Panc1 (cell line): ENCODE measurements around the gene DST. TPM values are rescaled to one million over a fixed set of nuclear protein-coding genes. Genes with fewer than 3 reads are reported as not detected.

Experiments
- ATAC-seq: fragments of 200-7000 bp; cut with Tn5 transposase; 2 replicates; pipeline ENCODE4 v1.9.1; 2020; ENCODE audit warnings: mild to moderate bottlenecking, moderate library complexity
- BruUV-seq: library from RNA; stranded (reverse); fragments of 400-500 nt; replicated peaks from 2 replicates; lab custom pipeline; 2021; lab: Mats Ljungman, UMichigan
- CTCF ChIA-PET: fragments of 300-600 bp; sonication (Branson Sonifier 250); formaldehyde crosslinking; loops from one replicate; lab custom pipeline; 2022; ENCODE audit warnings: antibody characterized with exemption; lab: Charles Lee
- POLR2A ChIA-PET: fragments of 300-600 bp; sonication (Branson Sonifier 250); formaldehyde crosslinking; loops from one replicate; lab custom pipeline; 2022; ENCODE audit warnings: antibody characterized with exemption; lab: Charles Lee
- DNase-seq: peaks from one replicate; pipeline ENCODE4 v3.0.0-alpha.2; 2010; ENCODE audit warnings: low read depth, low spot score
- H3K27ac ChIP-seq: 2 replicates; pipeline ENCODE4 v1.5.1; 2011; ENCODE audit warnings: mild to moderate bottlenecking, low read length, inconsistent platforms
- H3K27me3 ChIP-seq: fragments of 200-500 bp; sonication (Bioruptor generic); 2 replicates; pipeline ENCODE4 v1.6.0; 2014; ENCODE audit warnings: low read length, inconsistent platforms; ENCODE audit not compliant: control insufficient read depth, insufficient read depth
- H3K36me3 ChIP-seq: fragments of 200-500 bp; sonication (Bioruptor generic); 2 replicates; pipeline ENCODE4 v1.5.1; 2014; ENCODE audit warnings: inconsistent platforms, mild to moderate bottlenecking, low read length, moderate library complexity; ENCODE audit not compliant: control insufficient read depth, insufficient read depth
- H3K4me1 ChIP-seq: 2 replicates; pipeline ENCODE4 v1.5.1; 2011; ENCODE audit warnings: inconsistent platforms, mild to moderate bottlenecking, low read length, moderate library complexity; ENCODE audit not compliant: control insufficient read depth, insufficient read depth
- H3K4me3 ChIP-seq, 2 experiments: 2 replicates each; pipeline ENCODE4 v1.5.1; 2011 to 2012; ENCODE audit warnings: low read depth in 2 of 2, low read length in 2 of 2, mild to moderate bottlenecking in 2 of 2, inconsistent platforms in 1 of 2, moderate library complexity in 1 of 2
- H3K9me3 ChIP-seq: fragments of 200-500 bp; sonication (Bioruptor generic); 2 replicates; pipeline ENCODE4 v1.5.1; 2014; ENCODE audit warnings: low read depth, mild to moderate bottlenecking, inconsistent platforms, low read length, moderate library complexity; ENCODE audit not compliant: control insufficient read depth, insufficient read depth
- POLR2AphosphoS5 ChIP-seq: IDR thresholded peaks from 2 replicates; pipeline ENCODE4 v1.6.1; 2012; ENCODE audit warnings: mild to moderate bottlenecking, low read depth, low read length, moderate library complexity
- SIN3A ChIP-seq: IDR thresholded peaks from 2 replicates; pipeline ENCODE4 v1.6.1; 2012; ENCODE audit warnings: low read depth, mild to moderate bottlenecking, low read length, moderate library complexity, borderline replicate concordance; ENCODE audit not compliant: insufficient read depth
- TCF7L2 ChIP-seq: IDR thresholded peaks from 2 replicates; pipeline ENCODE4 v1.6.1; 2011; ENCODE audit warnings: mild to moderate bottlenecking, low read depth, low read length, inconsistent platforms
- in situ Hi-C: cut with HindIII; loops from 2 replicates; pipeline ENCODE4 v1.10.0; 2016; ENCODE audit warnings: low sequenced_read_pairs, low pct_unique_long_range_greater_than_20kb
- intact Hi-C: fragments of 100-400 bp; cut with micrococcal nuclease; formaldehyde crosslinking; loops from one replicate; pipeline ENCODE4 v1.10.0; 2022; ENCODE audit not compliant: unreplicated experiment
- total RNA-seq: library from RNA; stranded (reverse); gene quantifications from one replicate; pipeline ENCODE4 v1.2.1, GENCODE V29; 2021; ENCODE audit not compliant: unreplicated experiment
- TF ChIP-seq, protein P1 (sequence below): fragments of 450-650 bp; IDR thresholded peaks from 2 replicates; pipeline ENCODE4 v1.5.1; 2017; ENCODE audit warnings: mild to moderate bottlenecking
- TF ChIP-seq, protein P2 (sequence below), 2 experiments: IDR thresholded peaks; 2 replicates each; pipeline ENCODE4 v1.6.1; 2011 to 2012; ENCODE audit warnings: low read depth in 2 of 2, control low read depth in 1 of 2, low read length in 1 of 2, mild to moderate bottlenecking in 1 of 2, moderate library complexity in 1 of 2; ENCODE audit not compliant: insufficient read depth in 1 of 2

The DST gene
- total RNA-seq, 1 experiment from 2014 or later: 230 TPM

DNA sequence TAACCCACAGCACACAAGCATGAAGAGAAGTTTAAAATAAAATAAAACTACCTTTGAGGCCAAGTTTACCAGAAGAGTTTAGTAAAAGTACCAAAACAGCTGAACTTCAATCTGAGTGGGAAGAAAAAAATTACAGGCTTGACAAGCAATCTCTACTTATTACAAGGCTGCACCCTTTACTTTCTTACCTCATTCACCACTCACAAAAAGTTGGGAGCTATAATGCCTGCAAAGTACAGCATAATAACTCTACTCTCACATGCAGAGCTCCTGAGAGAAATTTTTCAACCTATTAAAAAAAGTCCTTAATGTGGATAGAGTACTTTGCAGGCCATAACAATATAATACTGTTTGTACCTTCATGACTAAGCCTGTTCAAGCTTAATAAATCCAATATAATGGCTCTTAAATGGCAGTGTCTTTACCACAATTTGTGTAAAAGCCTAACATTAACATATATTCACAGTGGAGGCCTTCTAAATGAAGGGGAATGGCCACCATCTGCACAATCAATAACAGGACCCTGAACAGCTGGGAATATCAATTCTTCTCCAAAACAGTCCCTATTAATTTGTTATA lies 103.1 kb downstream of the DST start:
- peaks cover 37% of the 10 kb centered on the region for H3K4me1 ChIP-seq
- peak overlapping the region; percentile 37; the same call in 1 of the 2 replicates for H3K27ac ChIP-seq
- ChIA-PET POLR2A (interaction anchor here (0.6 kb wide), 1 partner anchor 131 kb away, joined by 3 read pairs; no protein-coding TSS in a partner anchor), CTCF (interaction anchor here (0.5 kb wide), 1 partner anchor 363 kb away, joined by 3 read pairs; no protein-coding TSS in a partner anchor)
- H3K4me3 ChIP-seq: no peak overlapping the region
- H3K9me3 ChIP-seq: no peaks in the 10 kb centered on the region
- no peaks in the 10 kb centered on the region for H3K27me3 ChIP-seq
- TF ChIP-seq POLR2AphosphoS5: no peak
- no peak for TF ChIP-seq TCF7L2
- TF ChIP-seq, protein P1, sequence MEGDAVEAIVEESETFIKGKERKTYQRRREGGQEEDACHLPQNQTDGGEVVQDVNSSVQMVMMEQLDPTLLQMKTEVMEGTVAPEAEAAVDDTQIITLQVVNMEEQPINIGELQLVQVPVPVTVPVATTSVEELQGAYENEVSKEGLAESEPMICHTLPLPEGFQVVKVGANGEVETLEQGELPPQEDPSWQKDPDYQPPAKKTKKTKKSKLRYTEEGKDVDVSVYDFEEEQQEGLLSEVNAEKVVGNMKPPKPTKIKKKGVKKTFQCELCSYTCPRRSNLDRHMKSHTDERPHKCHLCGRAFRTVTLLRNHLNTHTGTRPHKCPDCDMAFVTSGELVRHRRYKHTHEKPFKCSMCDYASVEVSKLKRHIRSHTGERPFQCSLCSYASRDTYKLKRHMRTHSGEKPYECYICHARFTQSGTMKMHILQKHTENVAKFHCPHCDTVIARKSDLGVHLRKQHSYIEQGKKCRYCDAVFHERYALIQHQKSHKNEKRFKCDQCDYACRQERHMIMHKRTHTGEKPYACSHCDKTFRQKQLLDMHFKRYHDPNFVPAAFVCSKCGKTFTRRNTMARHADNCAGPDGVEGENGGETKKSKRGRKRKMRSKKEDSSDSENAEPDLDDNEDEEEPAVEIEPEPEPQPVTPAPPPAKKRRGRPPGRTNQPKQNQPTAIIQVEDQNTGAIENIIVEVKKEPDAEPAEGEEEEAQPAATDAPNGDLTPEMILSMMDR: no peak
- TF ChIP-seq SIN3A: no peak
- TF ChIP-seq, protein P2, sequence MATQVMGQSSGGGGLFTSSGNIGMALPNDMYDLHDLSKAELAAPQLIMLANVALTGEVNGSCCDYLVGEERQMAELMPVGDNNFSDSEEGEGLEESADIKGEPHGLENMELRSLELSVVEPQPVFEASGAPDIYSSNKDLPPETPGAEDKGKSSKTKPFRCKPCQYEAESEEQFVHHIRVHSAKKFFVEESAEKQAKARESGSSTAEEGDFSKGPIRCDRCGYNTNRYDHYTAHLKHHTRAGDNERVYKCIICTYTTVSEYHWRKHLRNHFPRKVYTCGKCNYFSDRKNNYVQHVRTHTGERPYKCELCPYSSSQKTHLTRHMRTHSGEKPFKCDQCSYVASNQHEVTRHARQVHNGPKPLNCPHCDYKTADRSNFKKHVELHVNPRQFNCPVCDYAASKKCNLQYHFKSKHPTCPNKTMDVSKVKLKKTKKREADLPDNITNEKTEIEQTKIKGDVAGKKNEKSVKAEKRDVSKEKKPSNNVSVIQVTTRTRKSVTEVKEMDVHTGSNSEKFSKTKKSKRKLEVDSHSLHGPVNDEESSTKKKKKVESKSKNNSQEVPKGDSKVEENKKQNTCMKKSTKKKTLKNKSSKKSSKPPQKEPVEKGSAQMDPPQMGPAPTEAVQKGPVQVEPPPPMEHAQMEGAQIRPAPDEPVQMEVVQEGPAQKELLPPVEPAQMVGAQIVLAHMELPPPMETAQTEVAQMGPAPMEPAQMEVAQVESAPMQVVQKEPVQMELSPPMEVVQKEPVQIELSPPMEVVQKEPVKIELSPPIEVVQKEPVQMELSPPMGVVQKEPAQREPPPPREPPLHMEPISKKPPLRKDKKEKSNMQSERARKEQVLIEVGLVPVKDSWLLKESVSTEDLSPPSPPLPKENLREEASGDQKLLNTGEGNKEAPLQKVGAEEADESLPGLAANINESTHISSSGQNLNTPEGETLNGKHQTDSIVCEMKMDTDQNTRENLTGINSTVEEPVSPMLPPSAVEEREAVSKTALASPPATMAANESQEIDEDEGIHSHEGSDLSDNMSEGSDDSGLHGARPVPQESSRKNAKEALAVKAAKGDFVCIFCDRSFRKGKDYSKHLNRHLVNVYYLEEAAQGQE (IDR thresholded peaks at IDR 0.05; ENCODE audit: insufficient read depth in 1 of 2, low read depth in 2 of 2, low read length in 1 of 2): no peak
- ATAC-seq (no peak), DNase-seq (no peak)
- in situ Hi-C loops (no loop called here), intact Hi-C loops (no loop called here)
- H3K36me3 ChIP-seq: peaks cover 13% of the 10 kb centered on the region
- BruUV-seq: no TSS peak

DNA sequence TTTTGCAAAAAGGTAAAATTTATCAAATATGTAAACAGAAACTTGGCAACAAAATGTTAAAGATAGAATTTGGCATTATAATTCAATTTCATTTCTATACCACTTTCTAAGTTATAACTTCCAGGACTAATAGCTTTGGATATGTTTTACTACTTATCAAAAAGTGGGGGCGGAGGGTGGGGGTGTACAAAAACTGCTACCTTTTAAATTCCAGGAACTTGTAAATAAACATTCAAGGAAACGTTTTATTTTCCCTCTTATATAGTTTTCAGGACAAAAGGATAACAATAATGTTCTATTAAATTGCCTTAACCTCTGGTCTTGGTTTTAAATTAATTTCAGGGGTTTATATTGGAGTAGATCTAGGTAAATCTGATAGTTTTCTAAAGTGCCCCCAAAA lies 103.8 kb downstream of the DST start:
- in situ Hi-C loops: no loop called here
- H3K4me3 ChIP-seq: 0 out of 4 replicates have a peak overlapping the region, but pooled peaks of 1 of the 2 experiments have one; percentile 2
- ATAC-seq (no peak), DNase-seq (no peak)
- peaks cover 14% of the 10 kb centered on the region for H3K36me3 ChIP-seq
- BruUV-seq: no TSS peak
- intact Hi-C loops: no loop called here
- peaks cover 30% of the 10 kb centered on the region for H3K4me1 ChIP-seq
- POLR2A ChIA-PET: no interaction called here
- no peak for TF ChIP-seq SIN3A
- TF ChIP-seq, protein P2 (IDR thresholded peaks at IDR 0.05; ENCODE audit: insufficient read depth in 1 of 2, low read depth in 2 of 2, low read length in 1 of 2): no peak
- no peak for TF ChIP-seq TCF7L2
- no peak for TF ChIP-seq POLR2AphosphoS5
- TF ChIP-seq, protein P1: no peak
- no peaks in the 10 kb centered on the region for H3K9me3 ChIP-seq
- H3K27ac ChIP-seq: no peak overlapping the region
- no peaks in the 10 kb centered on the region for H3K27me3 ChIP-seq
- CTCF ChIA-PET: no interaction called here
